ENCODE data around the gene ABCB11.
A peak's percentile ranks its signal among the peaks of the same experiment; 100 is the strongest.

ABCB11 gene

DNA sequence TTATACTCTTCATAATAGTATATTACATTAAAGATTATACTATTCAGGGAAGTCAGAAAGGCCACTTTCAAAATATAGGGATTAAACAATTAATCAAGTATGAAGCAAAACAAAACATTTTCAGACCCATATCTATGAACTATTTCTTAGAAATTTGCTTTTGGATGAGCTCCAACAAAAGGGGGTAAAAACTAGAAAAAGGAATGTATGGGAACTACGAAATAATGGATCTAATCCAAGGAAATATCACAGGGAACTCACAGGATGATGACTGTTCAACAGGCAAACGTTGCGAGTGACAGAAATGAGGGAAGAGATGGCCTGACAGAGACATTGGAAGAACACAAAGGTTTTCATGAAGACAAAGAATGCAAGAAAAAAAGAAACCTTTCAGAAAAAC is 102.1 kb downstream of the ABCB11 start:
- no peak for DNase-seq (ENCODE audit: low spot score)

DNA sequence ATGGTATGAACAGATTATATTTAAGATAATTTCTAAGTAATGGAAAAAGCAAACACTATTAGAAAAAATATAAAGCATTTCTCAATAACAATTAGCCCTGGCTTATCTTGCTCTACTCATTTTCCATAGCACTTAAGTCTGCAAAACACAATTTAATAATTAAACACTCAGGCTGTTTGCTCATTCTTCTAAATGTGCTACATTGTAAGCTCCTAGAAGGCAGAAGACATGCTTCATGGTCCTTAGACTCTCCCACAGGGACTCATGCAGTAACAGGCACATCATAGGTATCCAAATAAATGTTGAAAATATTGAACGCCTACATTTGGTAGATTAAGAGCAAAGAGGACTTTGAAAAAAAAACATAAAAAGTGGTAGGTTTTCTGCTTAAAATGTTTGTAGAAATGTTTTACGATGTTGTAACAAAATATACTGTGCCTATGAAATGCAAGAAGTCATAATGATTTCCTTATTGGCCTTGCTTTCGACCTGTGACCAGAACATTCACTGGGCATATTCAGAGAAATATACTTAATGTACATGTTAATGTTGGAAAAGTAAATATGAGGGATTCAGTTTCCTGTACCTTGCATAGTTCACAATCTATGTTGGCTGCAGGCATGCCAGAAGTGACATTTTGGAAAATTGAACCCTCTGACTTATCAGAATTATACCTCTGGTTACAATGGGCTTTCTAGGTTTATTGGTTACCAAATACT is 102.9 kb downstream of the ABCB11 start:
- DNase-seq (ENCODE audit: low spot score) = no peak

DNA sequence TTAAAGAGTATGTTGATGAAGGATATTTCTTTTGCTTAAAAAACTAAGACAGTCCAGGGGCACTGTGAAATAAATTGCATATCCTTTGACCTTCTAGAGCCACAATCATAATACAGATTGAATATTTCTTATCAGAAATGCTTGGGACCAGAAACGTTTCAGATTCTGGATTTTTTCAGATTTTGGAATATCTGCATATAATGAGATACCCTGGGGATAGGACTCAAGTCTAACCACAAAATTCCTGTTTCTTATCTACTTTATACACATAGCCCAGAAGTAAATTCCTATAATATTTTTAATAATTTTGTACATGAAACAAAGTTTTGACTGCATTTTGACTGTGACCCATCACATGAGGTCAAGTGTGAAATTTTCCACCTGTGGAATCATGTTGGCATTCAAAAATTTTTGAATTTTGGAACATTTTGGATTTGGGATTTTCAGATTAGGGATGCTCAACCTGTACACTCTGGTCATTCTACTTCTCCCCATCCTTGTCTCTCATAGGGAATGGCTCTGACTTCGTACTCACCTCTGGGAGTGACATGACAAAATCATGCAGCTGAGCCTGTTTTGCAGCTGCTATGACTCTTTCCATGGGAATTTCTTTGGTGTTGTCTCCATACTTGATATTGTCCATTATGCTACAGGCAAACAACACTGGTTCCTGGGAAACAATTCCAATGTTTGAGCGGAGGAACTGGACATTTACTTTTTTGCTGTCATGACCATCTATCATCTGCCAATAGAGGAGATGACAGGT is 104.3 kb downstream of the ABCB11 start:
- DNase-seq (ENCODE audit: low spot score) = no peak

DNA sequence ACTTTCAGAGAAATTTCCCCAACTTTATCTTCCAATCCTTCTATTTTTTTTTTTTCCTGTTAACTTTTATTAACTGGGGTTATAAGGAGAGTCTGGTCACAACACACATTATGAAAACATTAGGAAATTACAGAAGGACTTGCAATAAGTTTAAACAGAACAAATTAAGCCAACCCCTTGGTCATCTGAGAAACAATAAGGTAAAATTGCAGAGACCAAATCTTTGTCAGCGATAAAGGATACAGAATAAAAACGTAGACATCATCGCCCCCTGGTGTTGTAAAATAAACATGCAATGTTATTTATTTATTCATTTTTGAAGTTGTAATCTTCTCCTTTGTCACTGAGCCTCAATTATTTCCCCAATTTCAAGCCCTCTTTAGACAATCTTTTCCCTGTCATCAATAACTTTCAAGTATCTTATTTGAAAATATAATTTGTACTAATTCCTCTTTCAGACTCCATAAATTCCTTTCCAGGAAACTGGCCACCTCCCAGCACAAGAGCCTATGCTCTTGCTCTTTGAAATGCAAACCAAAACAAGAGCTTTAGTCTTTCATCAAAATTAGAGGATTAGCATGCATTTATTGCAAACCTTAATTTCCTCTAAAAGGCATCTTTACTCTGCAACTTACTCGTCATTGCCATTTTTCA is 110.5 kb downstream of the ABCB11 start:
- no peak for DNase-seq (ENCODE audit: low spot score)

DNA sequence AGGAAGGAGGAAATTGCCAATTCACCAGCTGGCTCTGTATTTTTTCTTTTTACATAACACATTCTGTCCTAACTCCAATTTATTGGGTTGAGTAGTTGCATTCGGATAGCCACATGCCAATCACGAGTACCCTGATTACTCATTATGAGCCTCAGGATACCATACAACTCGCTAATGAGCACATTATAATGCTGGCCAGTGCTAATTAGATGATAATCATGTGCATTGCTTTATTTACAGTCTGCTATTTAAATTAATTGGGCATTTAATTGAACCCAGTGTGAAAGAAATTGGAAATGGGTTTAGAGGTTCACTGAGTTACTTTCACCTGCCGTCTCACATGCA is 114.8 kb downstream of the ABCB11 start:
- DNase-seq (ENCODE audit: low spot score) = no peak

DNA sequence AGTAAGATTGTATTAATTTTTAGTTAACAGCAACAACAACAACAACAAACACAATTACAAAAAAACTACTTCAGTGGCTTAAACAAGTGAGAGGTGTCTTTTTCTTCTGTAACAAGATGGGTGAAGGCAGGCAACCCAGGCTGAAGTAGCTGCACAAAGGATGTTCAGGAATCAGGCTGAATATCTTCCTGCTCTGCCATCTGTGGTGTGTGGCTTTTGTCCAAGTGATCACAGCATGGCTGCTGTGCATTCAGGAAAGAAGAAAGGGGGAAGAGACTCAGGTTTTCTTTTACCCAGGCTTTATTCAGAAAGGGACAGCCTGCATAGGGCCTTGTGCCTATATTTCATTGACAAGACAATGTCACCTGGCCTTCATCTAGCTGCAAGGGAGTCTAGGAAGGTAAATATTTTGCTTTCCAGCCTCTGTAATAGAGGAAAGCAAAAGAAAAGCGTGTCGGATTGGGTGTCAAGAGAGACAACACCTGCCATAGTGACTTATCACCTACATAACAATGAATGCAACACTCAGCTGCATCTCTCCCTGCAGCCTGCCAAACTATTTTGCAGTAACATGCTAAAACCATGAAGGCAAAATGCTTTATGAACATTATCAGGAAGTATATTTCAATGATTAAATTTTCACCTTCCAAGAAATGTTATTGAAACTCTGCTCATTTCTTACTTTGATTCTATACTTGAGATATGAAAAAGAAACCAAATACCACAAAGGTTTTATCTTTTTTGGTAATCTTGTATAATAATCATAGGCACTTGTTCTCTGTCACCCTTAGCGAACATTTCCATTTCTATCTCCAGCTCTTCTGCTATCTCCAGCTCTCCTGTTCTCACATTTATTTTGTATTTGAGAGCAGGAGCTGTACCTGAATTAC is 115.4 kb downstream of the ABCB11 start:
- DNase-seq (ENCODE audit: low spot score) = no peak

DNA sequence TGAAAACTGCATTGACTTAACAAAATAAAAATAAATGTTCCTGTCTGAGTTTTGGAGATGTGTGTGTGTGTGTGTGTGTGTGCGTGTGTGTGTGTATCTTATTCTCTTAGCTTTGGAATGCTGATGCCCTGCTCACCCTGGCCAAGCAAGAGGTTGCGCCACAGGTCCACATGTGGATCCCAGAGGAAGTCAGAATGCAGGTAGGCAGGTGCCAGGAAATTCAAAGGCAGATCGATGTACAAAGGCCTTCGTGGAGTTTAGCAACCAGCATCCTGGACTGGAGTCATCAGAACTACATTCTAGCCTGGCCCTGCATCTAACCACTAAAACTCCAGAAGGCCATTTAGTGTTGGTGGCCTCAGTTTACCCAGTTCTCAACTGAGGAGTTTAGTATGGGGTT is 117.6 kb downstream of the ABCB11 start:
- DNase-seq (ENCODE audit: low spot score) = no peak

DNA sequence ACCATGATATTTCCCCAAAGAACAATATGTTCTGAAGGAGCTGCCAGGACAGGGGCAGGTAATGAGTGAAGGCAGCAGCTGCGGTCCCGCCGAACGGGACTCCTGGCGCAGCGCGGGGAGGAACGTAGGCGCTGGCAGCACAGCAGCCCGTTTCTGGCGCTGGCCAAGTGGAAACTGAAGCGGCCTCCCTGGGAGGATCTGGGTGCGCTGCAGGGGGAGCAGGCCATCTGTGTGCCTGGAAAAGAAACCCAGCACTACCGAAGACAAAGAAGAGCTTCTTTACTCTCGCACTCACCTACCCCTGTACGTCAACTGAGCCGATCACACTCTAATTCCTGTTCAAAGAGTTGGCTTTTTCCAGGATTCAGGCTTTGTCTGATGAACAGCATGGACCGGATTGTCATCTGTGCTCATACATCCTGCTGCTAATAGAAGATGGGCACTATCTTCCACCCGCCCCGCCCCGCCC is 118.2 kb downstream of the ABCB11 start:
- DNase-seq (ENCODE audit: low spot score) = peak; percentile 34

DNA sequence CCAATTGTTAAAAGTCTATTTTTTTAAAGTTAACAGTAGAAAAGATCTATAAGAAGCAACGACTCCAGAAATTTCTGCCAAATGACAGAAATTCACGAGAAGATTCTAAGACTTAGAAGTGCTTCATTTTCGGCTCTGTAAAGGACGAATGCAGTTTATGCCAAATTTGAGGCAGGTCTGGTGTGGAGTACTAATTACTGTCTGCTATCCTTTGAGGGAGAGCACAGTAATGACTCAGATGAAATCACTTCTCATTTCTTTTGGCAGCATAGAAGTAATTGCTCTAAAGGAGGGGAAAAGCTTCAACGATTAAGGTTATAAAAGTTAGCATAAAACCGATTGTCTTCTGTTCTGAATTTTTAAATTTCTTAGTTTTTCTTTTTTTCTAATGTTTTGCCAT is 118.7 kb downstream of the ABCB11 start:
- DNase-seq (ENCODE audit: low spot score) = no peak

DNA sequence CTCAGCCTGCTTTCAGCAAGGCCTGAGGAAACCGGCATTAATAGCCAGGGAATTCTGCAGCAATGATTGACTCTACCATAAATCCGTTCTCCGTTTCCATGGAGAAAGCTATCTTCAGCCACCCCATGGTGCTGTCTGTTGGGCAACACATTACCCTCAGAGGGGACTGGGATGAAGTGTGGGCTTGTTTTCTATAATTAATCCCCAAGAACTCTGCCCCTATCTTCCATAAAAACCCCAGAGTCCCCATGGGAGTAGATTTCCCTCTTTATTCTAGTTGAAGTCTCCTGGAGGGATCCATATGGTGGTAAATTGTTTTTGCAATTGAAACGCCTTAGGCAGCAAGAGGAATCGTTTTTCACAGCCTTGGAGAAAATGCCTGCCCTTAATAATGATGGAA is 120.8 kb downstream of the ABCB11 start:
- DNase-seq (ENCODE audit: low spot score) = no peak

DNA sequence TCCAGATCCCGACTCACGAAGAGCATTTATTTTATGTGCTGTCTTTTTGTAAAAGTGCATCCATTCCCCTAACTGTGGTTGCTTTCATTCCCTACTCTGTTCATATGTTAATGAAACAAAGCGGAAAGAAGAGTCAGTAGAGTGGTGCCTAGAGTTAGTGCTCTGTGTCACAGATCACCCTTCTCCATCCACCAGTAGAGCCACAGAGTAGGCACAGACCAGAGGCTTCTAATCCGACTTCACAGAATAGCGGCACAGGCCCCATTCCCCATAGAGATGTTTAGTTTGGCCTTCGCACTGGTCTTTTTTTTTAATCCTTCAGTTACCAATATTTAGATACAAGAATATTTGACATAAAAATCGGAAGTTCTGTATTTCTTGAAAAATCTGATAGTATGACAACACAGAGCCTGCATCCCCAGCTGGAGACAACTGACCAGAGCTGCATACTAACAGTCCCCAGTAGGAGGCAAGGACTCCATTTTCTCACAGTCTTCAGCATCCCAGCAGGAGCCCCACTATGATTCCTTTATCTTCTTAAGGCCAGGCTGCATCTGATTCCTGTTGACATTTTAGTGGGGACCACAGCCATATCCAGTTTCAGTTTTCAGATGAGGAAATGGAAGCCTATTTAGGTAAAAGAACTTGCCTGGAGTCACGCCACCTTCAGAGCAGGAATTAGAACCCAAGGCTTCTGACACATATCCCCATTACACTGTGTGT is 123.0 kb downstream of the ABCB11 start:
- DNase-seq (ENCODE audit: low spot score) = no peak

DNA sequence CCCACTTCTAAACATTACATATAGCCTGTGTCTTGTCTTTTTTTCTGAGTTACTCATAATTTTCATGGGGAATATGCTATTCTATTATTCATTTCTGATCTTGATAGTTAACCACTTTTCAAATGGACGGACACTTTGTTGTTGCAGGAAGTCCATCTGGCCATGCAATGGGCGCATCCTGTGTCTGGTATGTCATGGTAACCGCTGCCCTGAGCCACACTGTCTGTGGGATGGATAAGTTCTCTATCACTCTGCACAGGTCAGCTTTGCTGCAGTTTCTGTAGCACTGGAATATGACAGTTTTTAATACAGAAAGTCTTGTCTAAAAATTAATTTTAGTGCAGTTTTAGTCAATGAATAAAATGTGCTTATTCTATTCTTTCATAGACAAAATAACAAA is 126.8 kb downstream of the ABCB11 start:
- no peak for DNase-seq (ENCODE audit: low spot score)

DNA sequence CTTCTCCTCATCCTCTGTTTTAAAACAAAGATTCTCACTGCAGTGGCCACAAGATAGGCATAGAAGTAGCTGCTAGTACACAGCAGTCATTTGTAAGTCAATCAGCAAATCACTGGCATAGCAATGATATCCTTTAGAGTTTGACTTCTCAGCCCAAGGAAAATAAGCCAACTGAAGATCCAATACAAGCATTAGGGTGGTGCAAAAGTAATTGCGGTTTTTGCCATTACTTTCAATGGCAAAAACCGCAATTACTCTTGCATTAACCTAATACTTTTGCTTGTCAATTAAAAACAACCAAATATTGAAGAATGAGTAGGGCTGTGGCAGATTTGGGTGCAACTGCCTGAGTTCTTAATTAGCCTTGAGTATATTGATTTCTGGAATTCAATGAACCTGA is 127.2 kb downstream of the ABCB11 start:
- no peak for DNase-seq (ENCODE audit: low spot score)

DNA sequence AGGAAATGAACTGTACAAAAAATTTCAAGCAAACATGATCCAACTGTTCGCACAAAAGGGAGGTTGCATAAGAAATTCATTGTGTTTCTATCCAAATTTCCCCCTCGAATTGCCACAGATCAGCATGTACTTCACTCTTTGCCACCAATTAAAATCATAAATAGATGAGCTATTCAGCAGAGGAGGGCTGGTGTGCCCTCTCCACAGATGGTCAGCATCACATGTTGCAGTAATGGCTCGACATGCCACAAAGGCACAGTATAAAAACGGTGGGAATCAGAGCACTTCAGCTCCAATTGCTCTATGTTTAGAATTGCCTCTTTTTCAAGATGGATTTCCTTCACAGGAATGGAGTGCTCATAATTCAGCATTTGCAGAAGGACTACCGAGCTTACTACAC is 130.1 kb downstream of the ABCB11 start, which contains the start of gene G6PC2:
TSS of gene G6PC2 (plus strand) at position 289 of the 400 bp plus-strand sequence. CDS start at position 330, 41 bp downstream.
- no peak for DNase-seq (ENCODE audit: low spot score)

DNA sequence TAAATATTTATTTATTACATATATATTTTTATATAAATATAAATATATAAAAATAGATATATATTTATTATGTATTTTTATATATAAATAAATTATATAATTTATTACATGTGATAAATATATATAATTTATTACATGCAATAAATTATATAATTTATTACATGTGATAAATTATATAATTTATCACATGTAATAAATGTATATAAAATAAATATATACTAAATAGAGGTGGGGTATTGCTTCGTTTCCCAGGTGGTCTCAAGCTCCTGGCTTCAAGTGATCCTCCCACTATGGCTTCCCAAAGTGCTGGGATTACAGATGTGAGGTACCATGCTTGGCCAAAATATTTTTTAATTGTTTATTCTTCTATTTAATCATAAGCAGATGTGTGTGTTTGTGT is 133.7 kb downstream of the ABCB11 start:
- DNase-seq (ENCODE audit: low spot score) = no peak

DNA sequence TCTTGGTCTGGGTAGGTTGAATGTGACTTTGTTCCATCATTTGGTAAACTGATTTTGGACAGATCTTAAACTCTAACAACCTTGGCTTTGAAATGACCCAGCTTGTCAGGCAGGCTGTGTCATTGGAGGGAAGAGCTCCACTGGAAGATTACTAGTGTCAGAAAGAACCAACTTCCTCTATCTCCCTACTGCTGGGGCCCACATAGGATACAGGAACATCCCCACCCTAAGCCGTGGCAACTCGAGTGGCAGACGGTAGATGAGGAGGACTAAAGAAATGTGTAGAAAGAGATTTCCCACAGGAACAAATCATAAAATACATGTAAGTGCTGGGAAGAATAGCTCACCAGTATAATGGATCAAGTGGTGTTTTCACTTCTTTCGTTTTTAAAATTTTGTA is 134.3 kb downstream of the ABCB11 start:
- no peak for DNase-seq (ENCODE audit: low spot score)

DNA sequence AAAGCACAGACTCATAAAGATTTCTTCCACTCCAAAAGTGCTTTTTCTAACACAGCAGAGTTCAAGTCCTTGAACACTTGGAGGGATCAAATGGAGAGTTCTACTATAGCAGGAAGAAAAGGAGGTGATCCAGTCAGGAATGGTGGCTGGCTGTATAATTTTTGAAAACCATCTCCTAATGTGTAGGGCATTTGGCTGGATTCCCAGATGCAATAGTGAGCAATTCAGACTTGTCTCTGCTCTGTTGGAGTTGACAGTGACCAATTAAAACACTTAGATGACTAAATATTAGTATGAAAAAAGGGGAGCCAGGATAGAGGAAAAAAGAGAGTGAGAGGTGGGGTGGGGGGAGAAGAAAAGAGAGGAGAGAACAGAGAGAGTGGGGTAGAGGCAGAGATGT is 135.4 kb downstream of the ABCB11 start:
- DNase-seq (ENCODE audit: low spot score) = no peak

DNA sequence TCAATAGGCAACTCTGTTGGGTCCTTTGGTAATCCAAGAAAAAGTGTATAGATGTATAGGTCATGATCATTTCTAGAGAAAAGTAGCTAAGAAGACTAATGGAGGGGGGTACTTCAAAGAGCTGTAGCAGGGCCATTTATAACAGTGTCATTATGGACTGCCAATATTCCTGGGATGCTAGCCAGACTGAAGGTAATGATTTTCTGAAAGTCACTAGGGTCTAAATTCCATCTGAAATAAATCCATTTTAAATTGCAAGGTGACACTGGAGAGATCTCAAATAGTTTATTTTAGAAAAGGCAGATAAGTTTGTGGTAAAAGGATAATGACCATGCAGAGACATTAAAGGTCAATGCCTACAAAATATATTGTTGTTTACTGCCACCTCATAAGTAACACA is 136.4 kb downstream of the ABCB11 start:
- no peak for DNase-seq (ENCODE audit: low spot score)

DNA sequence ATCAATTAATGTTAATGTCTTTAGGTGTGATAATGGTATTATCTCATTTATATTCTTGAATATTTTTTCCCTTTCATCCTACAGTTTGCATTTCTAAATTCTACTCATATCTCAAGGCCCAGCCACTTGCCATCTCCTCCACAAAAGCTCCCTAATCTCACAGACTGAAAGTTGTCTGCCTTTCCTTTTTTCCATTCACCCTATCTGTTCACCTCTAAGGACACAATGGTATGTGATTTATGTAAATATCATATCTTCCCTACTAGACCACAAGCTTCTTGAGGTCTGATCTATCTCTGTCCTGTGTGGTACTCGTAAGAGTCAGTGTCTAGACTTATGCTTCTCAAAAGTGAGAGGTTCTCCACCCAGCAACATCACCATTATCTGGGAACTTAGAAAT is 137.0 kb downstream of the ABCB11 start:
- DNase-seq (ENCODE audit: low spot score) = no peak

DNA sequence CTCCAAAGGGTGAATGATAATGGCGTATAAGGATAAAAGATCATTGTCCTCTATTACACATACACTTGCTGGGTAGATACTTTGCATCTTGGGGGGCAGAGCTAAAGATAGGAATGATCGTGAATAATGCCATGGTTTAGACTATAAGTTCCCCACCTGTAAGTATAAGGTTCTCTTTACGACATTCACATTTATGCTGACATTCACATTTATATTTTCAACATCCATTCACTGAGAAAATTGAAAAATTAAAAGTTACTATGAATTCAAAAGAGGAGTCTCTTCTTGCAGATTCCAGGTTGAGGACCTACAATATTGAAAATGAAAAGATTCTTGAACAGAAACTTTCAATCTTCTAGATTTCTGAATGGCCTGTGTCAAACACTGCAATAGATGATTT is 138.8 kb downstream of the ABCB11 start:
- no peak for DNase-seq (ENCODE audit: low spot score)

DNA sequence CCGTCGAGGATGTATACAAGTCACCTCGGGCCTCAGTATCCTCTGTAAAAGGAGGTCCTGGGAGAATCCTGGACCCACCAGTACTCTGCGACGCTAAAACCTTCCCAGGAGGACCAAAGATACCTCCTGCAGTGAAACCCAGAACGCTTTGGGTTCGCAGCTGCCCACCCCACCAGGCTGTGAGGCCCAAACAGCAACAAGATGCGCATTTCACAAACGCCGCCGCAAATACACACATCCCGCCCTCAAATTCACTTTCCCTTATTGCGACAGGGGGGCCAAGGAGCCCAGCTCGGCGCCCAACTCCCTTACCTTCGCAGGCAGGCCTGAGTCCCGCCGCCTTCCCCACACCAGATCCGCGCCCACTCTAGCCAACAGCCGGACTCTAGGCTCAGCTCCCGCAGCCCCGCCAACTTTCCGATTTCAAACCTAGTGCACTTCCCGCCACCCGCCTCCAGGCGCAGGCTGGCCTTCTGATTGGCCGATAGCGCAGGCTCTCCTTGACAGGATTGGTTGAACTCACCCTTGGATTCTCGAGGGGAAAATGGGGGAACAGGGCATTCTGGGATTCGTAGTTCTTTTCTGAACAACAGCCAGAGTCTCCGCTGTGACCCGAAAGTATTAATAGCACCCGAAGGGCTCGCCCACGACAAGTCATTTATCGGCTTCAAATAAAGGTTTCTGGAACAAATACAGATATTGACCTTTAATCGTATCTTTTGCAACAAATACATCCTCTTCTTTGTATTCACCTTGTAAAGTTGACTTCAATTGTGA is 140.9 kb downstream of the ABCB11 start, which contains the start of gene SPC25:
TSS of gene SPC25 (minus strand) at position 425 of the 777 bp plus-strand sequence. CDS start 911 bp downstream, outside the sequence.
- peak; percentile 86 for DNase-seq (ENCODE audit: low spot score)

Measured in globus pallidus (tissue), 1 donor.